ENCODE results near the gene LMOD1.
A peak's percentile ranks its signal among the peaks of the same experiment; 100 is the strongest.

LMOD1 gene

DNA sequence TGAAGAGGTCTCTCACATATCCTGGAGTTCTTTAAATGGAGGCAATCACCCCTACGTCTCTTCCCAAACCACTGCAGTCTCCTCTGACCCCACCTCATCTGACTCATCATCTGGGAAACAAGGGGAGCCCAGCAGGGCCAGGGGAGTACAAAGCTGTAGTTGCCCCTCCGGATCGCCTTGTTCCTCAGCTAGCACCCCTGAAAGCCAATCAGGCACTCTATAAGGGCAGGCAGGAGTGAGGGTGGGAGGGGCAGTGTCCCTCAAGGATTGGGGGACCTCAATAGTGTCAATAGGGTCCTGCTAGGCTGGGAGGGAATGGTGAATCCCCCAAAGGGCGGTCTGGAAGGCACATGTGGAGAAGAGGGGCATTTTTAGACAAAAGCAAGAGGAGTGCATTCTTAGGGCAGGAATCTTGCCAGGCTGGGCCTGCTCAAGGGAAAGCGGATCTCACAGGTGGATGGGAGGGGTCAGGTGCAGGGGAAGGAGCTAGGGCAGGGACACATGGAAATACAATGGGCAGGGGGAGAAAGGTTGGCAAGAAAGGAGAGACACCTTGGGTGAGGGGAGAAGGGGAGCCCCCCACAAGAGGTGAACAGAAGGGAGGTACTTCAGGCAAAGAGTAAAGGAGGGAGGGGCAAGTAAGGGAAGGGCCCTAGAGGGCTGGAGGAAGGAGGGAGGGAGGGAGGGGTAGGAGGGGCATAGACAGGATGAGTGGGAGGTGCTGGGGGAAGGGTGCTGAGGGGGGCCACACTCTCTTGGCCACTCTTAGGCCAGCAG, 51.8 kb downstream of the LMOD1 start:
- DNase-seq (ENCODE audit: low read depth, low spot score), result no peak

- no peak for DNase-seq (ENCODE audit: low read depth, low spot score)
Measured at GRCh38 chr1:201893431-201893830, 52.9 kb downstream of the LMOD1 start.

GRCh38 chr1:201892211-201892610, 54.1 kb downstream of the LMOD1 start:
- no peak for DNase-seq (ENCODE audit: low read depth, low spot score)

- no peak for DNase-seq (ENCODE audit: low read depth, low spot score)
Measured at GRCh38 chr1:201891451-201892045, 54.8 kb downstream of the LMOD1 start.

DNA sequence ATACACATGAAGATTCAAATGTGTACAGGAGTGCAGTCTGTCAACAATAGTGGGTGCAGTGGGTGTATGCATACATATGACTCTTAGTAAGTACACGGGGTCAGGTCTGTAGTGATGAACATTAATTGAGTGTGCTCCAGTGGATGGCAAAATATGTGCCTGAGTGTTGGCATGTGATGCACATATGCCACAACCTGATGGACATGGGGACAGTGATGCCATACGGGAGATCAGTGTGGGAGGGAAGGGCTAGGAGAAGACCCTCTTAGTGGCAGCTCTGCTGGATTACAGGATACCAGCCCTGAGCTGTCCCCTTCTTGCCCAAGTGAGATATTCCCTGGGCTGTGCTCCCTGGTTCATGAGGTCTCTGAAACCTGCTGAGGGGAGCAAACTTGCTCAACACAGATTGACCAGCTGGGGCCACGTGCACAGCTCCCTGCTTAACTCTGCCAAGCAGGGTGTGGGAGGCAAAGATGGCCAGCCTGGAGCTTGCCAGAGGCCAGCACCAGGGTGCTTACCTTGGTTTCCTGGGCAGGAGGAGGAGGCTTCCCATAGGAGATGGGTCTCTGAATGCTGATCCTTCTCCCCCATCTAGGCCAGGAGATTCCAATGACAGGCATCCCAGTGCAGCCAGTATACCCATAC, 55.4 kb downstream of the LMOD1 start:
- no peak for DNase-seq (ENCODE audit: low read depth, low spot score)

- no peak for DNase-seq (ENCODE audit: low read depth, low spot score)
Measured at GRCh38 chr1:201890223-201890622, 56.1 kb downstream of the LMOD1 start.

DNA sequence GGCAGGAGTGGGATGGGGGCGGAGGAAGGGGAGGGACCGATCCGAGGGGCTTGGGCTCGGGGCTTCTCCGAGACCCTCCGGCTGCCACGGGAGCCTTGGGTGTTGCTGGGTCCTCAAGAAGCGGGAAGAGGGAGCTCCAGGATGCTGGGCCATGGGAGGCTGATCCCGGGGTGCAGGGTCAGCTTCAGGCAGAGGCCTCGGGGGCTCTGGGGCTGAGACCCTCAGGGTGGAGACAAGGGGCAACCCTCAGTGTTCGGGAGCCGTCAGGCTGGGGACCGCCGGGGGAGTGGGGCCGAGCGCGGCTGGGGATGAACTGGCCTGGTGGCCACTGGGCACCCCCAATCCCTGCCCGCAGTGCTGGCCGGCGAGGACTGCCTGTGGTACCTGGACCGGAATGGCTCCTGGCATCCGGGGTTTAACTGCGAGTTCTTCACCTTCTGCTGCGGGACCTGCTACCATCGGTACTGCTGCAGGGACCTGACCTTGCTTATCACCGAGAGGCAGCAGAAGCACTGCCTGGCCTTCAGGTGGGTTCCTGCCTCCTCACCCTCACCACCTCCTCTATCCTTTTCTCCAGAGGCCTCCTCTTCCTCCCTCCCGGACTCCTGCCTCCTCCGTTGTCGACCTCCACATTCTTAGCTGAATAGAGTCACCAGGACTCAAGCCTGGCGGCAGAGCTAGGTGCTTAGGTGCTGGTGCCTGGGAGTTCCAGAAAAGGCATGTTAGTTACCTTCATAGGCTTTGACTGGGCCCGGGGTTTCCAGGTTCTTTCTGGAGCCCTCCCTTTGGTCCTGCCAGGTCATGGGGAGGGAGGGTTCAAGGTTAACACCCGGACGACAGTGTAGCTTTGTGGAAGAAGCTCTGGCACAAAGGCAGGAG, 57.0 kb downstream of the LMOD1 start:
- DNase-seq (ENCODE audit: low read depth, low spot score), result peak; percentile 41

GRCh38 chr1:201888282-201889089, 57.9 kb downstream of the LMOD1 start, which contains the start of gene SHISA4:
Gene SHISA4 (plus strand): TSS chr1:201888898. CDS start chr1:201888995, 97 bp downstream.
- peak; percentile 84 for DNase-seq (ENCODE audit: low read depth, low spot score)

DNA sequence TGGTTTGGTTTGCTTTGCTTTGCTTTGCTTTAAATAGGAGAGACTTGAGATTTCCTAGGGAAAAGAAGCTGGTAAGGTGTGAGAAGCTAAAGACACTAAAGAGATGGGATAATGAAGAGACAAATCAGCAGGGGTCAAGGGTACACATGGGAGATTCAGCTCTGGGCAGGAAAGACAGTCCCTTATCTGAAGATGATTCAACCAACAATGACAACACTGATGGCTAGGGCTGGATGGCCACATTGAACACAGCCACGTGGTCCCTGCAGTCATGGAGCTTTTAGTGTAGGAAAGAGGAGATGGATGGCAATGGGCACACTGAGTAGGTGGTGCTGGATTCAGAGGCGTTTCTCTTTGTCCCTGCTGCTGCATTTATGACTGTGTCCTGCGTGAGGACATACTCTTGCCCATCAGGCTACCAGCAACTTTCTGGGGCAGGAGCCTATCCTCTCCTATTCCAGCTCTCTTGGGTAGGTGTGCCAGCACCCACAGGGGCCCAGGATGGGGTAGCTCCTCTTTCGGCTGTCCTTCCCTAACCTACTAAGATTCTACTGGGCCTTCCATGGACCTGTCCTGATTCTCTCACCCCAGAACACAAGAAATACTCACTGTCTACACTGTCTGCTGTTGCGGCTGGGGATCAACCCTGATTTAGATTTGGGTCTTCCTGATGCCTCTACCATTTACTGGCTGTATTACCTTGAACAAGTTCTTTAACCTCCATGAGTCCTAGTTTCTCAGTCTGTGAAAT, 59.1 kb downstream of the LMOD1 start:
- DNase-seq (ENCODE audit: low read depth, low spot score), result no peak

GRCh38 chr1:201886103-201886885, 60.1 kb downstream of the LMOD1 start:
- no peak for DNase-seq (ENCODE audit: low read depth, low spot score)

- peak; percentile 82 for DNase-seq (ENCODE audit: low read depth, low spot score)
Measured at GRCh38 chr1:201885531-201886075, 60.7 kb downstream of the LMOD1 start.

GRCh38 chr1:201884425-201884824, 61.9 kb downstream of the LMOD1 start:
- no peak for DNase-seq (ENCODE audit: low read depth, low spot score)

DNA sequence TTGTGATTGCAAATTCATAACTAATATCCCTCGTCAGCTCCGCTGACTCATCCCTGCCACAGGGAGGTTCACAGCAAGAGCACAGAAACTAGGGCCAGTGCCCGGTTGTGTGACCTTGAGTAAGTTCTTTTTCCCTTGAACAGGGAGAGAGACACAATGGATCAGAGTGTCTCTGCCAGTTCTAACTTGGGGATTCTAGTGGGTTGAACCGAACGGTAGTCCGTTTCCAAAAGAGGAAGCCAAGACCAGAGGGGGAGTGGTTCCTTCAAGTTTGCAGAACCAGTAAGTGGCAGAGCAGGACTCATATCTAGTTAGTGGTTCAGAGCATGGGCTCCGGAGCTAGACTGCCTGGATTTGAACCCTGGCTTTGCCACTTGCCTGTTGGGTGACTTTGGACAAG, 62.6 kb downstream of the LMOD1 start:
- DNase-seq (ENCODE audit: low read depth, low spot score), result no peak

- DNase-seq (ENCODE audit: low read depth, low spot score), result no peak
Measured at GRCh38 chr1:201883266-201883665, 63.1 kb downstream of the LMOD1 start.

- DNase-seq (ENCODE audit: low read depth, low spot score), result peak; percentile 60
Measured at GRCh38 chr1:201882665-201883132, 63.6 kb downstream of the LMOD1 start.

DNA sequence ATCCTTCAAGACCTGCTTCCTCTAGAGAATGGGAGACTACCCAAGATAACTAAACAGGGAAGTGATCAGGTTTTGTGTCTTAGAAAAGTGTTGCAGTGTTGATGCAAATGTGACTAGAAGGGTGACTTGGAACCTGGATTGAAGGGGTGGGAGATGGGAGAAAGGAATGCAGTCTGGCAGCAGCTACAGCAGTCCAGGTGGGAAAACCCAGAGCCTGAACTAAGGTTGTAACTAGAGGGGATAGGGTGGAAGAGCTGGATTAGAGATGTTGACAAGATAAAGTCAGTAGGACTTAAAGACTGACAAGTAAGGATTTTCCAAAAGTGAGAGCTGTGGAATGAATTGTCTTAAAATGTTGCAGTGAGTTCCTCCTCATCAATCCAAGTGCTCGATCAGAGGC, 64.7 kb downstream of the LMOD1 start:
- no peak for DNase-seq (ENCODE audit: low read depth, low spot score)

GRCh38 chr1:201880928-201881571, 65.3 kb downstream of the LMOD1 start:
- DNase-seq (ENCODE audit: low read depth, low spot score), result no peak

DNA sequence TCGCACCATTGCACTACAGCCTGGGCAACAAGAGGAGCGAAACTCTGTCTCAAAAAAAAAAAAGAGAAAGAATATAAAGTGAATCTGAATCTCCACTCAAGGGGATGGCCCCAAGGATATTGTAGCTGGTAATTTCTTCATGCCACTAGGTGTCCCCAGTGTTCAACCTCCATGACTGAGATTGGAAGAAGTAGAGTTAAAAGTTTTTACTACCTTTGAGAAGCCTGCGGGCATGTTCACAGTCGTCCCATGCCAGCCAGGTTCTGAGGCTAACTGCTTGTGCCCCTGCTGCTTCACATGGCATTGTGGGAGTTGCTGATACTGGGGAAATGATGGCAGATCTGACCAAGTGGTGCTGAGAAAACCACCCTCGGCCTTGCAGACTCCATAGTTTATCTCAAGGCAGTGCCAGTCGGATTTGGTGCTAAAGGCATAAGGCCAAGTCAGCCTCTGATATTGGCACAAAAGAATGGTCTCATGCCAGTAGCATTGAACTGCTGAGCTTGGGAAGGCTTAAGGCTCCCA, 68.4 kb downstream of the LMOD1 start:
- DNase-seq (ENCODE audit: low read depth, low spot score), result peak; percentile 79

Measured in astrocyte of the hippocampus (primary cell).